Keratinocyte (primary cell): Measurements from ENCODE around the gene LMNA. TPM values are rescaled to one million over a fixed set of nuclear protein-coding genes. Genes with fewer than 3 reads are reported as not detected.
A peak's percentile ranks its signal among the peaks of the same experiment; 100 is the strongest.

Source experiments
- DNase-seq: peaks from one replicate; pipeline ENCODE4 v3.0.0-alpha.2; 2011; ENCODE audit warnings: low read depth, missing footprints, low spot score
- FAIRE-seq: peaks from 2 replicates; lab custom pipeline; 2011; peaks lifted over from hg19 to GRCh38; lab: Jason Lieb, UNC
- H2AFZ ChIP-seq: 2 replicates; pipeline ENCODE4 v1.6.0; 2012; ENCODE audit warnings: low read length, control low read depth, inconsistent platforms; ENCODE audit not compliant: control insufficient read depth
- H3K27ac ChIP-seq: 2 replicates; pipeline ENCODE4 v1.5.1; 2011; ENCODE audit warnings: low read length; ENCODE audit not compliant: control insufficient read depth, insufficient read depth
- H3K27me3 ChIP-seq: 3 replicates; pipeline ENCODE4 v1.6.0; 2011; ENCODE audit warnings: low read length; ENCODE audit not compliant: control insufficient read depth, insufficient read depth; ENCODE audit errors: extremely low read depth
- H3K36me3 ChIP-seq, 2 experiments: 2 replicates in 1 of 2; 3 replicates in 1 of 2; pipeline ENCODE4 v1.5.1; 2011; ENCODE audit warnings: low read length in 2 of 2, mild to moderate bottlenecking in 1 of 2; ENCODE audit not compliant: control insufficient read depth in 2 of 2, insufficient read depth in 2 of 2; ENCODE audit errors: extremely low read depth in 1 of 2
- H3K4me1 ChIP-seq: 3 replicates; pipeline ENCODE4 v1.5.1; 2011; ENCODE audit warnings: low read length; ENCODE audit not compliant: control insufficient read depth, insufficient read depth; ENCODE audit errors: extremely low read depth
- H3K4me2 ChIP-seq: 3 replicates; pipeline ENCODE4 v1.6.0; 2011; ENCODE audit warnings: low read depth, low read length; ENCODE audit not compliant: control insufficient read depth, insufficient read depth; ENCODE audit errors: extremely low read depth
- H3K4me3 ChIP-seq, 3 experiments: fragments of 200-600 bp in 1 of 3; sonication (generic) in 1 of 3; 2 replicates in 2 of 3; 3 replicates in 1 of 3; pipeline ENCODE4 v1.5.1; 2011 to 2016; ENCODE audit warnings: low read length in 3 of 3, mild to moderate bottlenecking in 3 of 3, control low read depth in 2 of 3, inconsistent platforms in 1 of 3, low read depth in 1 of 3, mixed read lengths in 1 of 3, mixed run types in 1 of 3, moderate library complexity in 1 of 3; ENCODE audit not compliant: control insufficient read depth in 2 of 3, insufficient read depth in 2 of 3; ENCODE audit errors: extremely low read depth in 1 of 3
- H3K79me2 ChIP-seq: 2 replicates; pipeline ENCODE4 v1.6.0; 2012; ENCODE audit warnings: low read length; ENCODE audit not compliant: control insufficient read depth, insufficient read depth
- H3K9ac ChIP-seq: 3 replicates; pipeline ENCODE4 v1.6.0; 2011; ENCODE audit warnings: low read length; ENCODE audit not compliant: control insufficient read depth, insufficient read depth; ENCODE audit errors: extremely low read depth
- H3K9me1 ChIP-seq: 3 replicates; pipeline ENCODE4 v1.6.0; 2011; ENCODE audit warnings: low read length; ENCODE audit not compliant: control insufficient read depth, insufficient read depth; ENCODE audit errors: extremely low read depth
- H3K9me3 ChIP-seq: 2 replicates; pipeline ENCODE4 v1.5.1; 2012; ENCODE audit warnings: low read depth, low read length; ENCODE audit not compliant: control insufficient read depth
- H4K20me1 ChIP-seq: 3 replicates; pipeline ENCODE4 v1.6.0; 2011; ENCODE audit warnings: low read length; ENCODE audit not compliant: control insufficient read depth, insufficient read depth; ENCODE audit errors: extremely low read depth
- CTCF ChIP-seq, 3 experiments: IDR thresholded peaks in 1 of 3; conservative IDR thresholded peaks in 1 of 3; optimal IDR thresholded peaks in 1 of 3; 2 replicates in 2 of 3; 3 replicates in 1 of 3; pipeline versions ENCODE3 to v1.5.1; 2011; ENCODE audit warnings: low read length in 3 of 3, mild to moderate bottlenecking in 3 of 3, moderate library complexity in 2 of 3, control low read depth in 1 of 3, inconsistent platforms in 1 of 3; ENCODE audit not compliant: insufficient read depth in 2 of 3; ENCODE audit errors: extremely low read depth in 1 of 3
- EZH2 ChIP-seq: IDR thresholded peaks from one replicate; pipeline ENCODE4 v1.6.1; 2012; ENCODE audit warnings: inconsistent platforms, mild to moderate bottlenecking, low read length, moderate library complexity
- dilution Hi-C: fragments of 300-500 bp; cut with MboI; formaldehyde crosslinking; loops from one replicate; pipeline ENCODE4 v1.7.0; 2020; ENCODE audit warnings: low sequenced_read_pairs; ENCODE audit not compliant: extremely low pct_ligation_motif_present
- polyA plus RNA-seq, 5 experiments: library from polyadenylated mRNA; depleted of rRNA in 3 of 5; stranded (reverse) in 3 of 5; stranded (forward) in 1 of 5; unstranded in 1 of 5; fragments of >200 nt; gene quantifications; 1 replicate in 1 of 5; 2 replicates in 3 of 5; 3 replicates in 1 of 5; pipeline versions ENCODE4 v1.2.1 to v1.2.3, GENCODE V29; 2011 to 2012; ENCODE audit warnings: missing spikeins in 2 of 5, low read depth in 1 of 5, low replicate concordance in 1 of 5

Gene LMNA
- polyA plus RNA-seq, 1 donor (not counting 4 experiments of a cell fraction or from before 2014, with no cell fraction given): 444 TPM

DNA sequence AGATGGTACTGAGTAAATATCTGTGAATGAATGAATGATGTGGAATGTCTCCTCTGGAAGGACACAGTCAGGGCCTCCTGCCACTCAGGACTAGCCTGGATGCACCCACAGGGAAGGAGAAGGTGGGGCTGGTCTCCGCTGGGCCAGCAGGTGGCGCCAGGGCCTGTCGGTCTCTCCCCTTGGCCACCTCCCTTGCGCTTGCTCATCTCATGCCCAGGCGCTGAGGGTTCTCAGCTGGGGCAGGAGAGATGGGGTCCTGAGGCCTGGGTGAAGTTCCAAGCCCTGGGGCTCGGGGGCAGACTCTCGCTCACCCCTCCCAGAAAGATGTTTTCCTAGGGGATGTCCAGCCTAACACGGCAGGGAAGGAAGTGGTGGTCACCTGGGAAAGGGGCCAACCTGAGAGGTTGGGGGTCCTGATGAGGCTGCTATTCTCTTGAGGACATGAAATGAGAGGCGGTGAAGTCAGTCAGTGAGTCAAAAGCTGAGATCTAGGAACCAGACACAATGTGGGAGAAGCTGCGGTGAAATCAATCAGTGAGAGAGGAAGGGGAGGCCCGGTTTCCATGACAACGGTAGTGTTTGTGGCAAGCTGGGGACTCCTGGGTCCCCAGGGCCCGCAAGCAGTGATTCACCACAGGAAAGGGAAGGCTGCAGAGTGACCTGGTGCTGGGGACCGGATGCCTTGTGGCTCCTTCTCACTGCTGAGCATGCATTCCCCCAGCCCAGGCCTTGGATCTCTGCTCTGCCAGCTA is 17.7 kb upstream of the LMNA start:
- Histone ChIP-seq H3K4me2 (peak overlapping the region; percentile 24), H3K27me3 (no peaks in the 10 kb centered on the region), H4K20me1 (no peaks in the 10 kb centered on the region), H2AFZ (no peak overlapping the region), H3K27ac (peak overlapping the region; percentile 64), H3K9ac (peak overlapping the region; percentile 29), H3K79me2 (no peaks in the 10 kb centered on the region), H3K4me3 (no peak overlapping the region), H3K9me3 (no peaks in the 10 kb centered on the region), H3K36me3 (no peaks in the 10 kb centered on the region), H3K4me1 (peaks cover 37% of the 10 kb centered on the region), H3K9me1 (peaks cover 2% of the 10 kb centered on the region)
- dilution Hi-C loops: no loop called here
- TF ChIP-seq CTCF (optimal IDR thresholded peaks at IDR 0.05 in 1 of 3, IDR thresholded peaks at IDR 0.05 in 1 of 3, conservative IDR thresholded peaks at IDR 0.05 in 1 of 3; ENCODE audit: extremely low read depth in 1 of 3, insufficient read depth in 2 of 3, low read length in 3 of 3): peak in 2 of 3 experiments; percentile 98 to 99
- TF ChIP-seq EZH2: no peak
- DNase-seq (no peak), FAIRE-seq (peak; percentile 82)

DNA sequence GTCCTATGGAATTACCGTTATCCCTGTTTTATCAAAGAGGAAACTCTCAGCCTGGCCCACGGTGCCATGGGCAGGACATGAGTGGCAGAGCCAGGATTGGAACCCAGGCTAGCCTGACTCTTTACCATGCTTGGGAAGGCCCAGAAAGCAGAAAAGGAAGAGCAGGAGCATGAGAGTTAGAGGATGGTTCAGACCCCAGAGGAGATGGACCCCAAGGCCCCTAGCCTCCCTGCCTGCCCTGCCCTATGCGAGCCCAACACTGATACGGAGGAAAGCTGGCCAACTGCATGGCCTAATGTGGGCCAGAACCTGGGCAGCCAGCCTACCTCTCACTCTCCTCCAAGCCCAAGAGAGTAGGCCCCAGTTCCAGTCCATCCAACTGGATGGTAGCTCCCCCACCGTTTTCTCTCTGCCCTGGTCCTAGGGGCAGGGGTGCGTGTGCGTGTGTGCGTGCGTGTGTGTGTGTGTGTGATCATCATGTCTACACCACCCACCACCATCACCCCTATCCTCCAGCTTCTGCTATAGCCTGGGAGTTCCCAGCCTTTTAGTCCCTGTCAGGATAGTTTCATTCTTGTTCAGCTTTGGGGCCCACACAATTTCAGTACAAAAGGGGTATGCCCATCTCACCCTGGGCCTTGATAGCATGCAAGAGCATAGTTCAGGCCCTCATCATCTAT is 16.9 kb upstream of the LMNA start:
- FAIRE-seq: no peak
- H2AFZ ChIP-seq: no peak overlapping the region
- H3K9ac ChIP-seq: no peak overlapping the region
- H3K27ac ChIP-seq: no peak overlapping the region
- H3K9me3 ChIP-seq: no peaks in the 10 kb centered on the region
- no peaks in the 10 kb centered on the region for H3K79me2 ChIP-seq
- H3K4me3 ChIP-seq: no peak overlapping the region
- H3K4me1 ChIP-seq: peaks cover 45% of the 10 kb centered on the region
- peaks cover 2% of the 10 kb centered on the region for H3K9me1 ChIP-seq
- no peak overlapping the region for H3K4me2 ChIP-seq
- no peak for DNase-seq
- no peaks in the 10 kb centered on the region for H4K20me1 ChIP-seq
- no peaks in the 10 kb centered on the region for H3K27me3 ChIP-seq
- H3K36me3 ChIP-seq: no peaks in the 10 kb centered on the region
- dilution Hi-C loops: no loop called here
- TF ChIP-seq EZH2 (no peak), CTCF (optimal IDR thresholded peaks at IDR 0.05 in 1 of 3, IDR thresholded peaks at IDR 0.05 in 1 of 3, conservative IDR thresholded peaks at IDR 0.05 in 1 of 3; ENCODE audit: extremely low read depth in 1 of 3, insufficient read depth in 2 of 3, low read length in 3 of 3) (no peak)
